Keratinocyte (primary cell): ENCODE data around the gene TMEM167A. TPM values are rescaled to one million over a fixed set of nuclear protein-coding genes. Genes with fewer than 3 reads are reported as not detected.

ENCODE experiments used
- DNase-seq: peaks from one replicate; pipeline ENCODE4 v3.0.0-alpha.2; 2011; ENCODE audit warnings: low read depth, missing footprints, low spot score
- FAIRE-seq: peaks from 2 replicates; lab custom pipeline; 2011; peaks lifted over from hg19 to GRCh38; lab: Jason Lieb, UNC
- H2AFZ ChIP-seq: 2 replicates; pipeline ENCODE4 v1.6.0; 2012; ENCODE audit warnings: low read length, control low read depth, inconsistent platforms; ENCODE audit not compliant: control insufficient read depth
- H3K27ac ChIP-seq: 2 replicates; pipeline ENCODE4 v1.5.1; 2011; ENCODE audit warnings: low read length; ENCODE audit not compliant: control insufficient read depth, insufficient read depth
- H3K27me3 ChIP-seq: 3 replicates; pipeline ENCODE4 v1.6.0; 2011; ENCODE audit warnings: low read length; ENCODE audit not compliant: control insufficient read depth, insufficient read depth; ENCODE audit errors: extremely low read depth
- H3K36me3 ChIP-seq, 2 experiments: 2 replicates in 1 of 2; 3 replicates in 1 of 2; pipeline ENCODE4 v1.5.1; 2011; ENCODE audit warnings: low read length in 2 of 2, mild to moderate bottlenecking in 1 of 2; ENCODE audit not compliant: control insufficient read depth in 2 of 2, insufficient read depth in 2 of 2; ENCODE audit errors: extremely low read depth in 1 of 2
- H3K4me1 ChIP-seq: 3 replicates; pipeline ENCODE4 v1.5.1; 2011; ENCODE audit warnings: low read length; ENCODE audit not compliant: control insufficient read depth, insufficient read depth; ENCODE audit errors: extremely low read depth
- H3K4me2 ChIP-seq: 3 replicates; pipeline ENCODE4 v1.6.0; 2011; ENCODE audit warnings: low read depth, low read length; ENCODE audit not compliant: control insufficient read depth, insufficient read depth; ENCODE audit errors: extremely low read depth
- H3K4me3 ChIP-seq, 3 experiments: fragments of 200-600 bp in 1 of 3; sonication (generic) in 1 of 3; 2 replicates in 2 of 3; 3 replicates in 1 of 3; pipeline ENCODE4 v1.5.1; 2011 to 2016; ENCODE audit warnings: low read length in 3 of 3, mild to moderate bottlenecking in 3 of 3, control low read depth in 2 of 3, inconsistent platforms in 1 of 3, low read depth in 1 of 3, mixed read lengths in 1 of 3, mixed run types in 1 of 3, moderate library complexity in 1 of 3; ENCODE audit not compliant: control insufficient read depth in 2 of 3, insufficient read depth in 2 of 3; ENCODE audit errors: extremely low read depth in 1 of 3
- H3K79me2 ChIP-seq: 2 replicates; pipeline ENCODE4 v1.6.0; 2012; ENCODE audit warnings: low read length; ENCODE audit not compliant: control insufficient read depth, insufficient read depth
- H3K9ac ChIP-seq: 3 replicates; pipeline ENCODE4 v1.6.0; 2011; ENCODE audit warnings: low read length; ENCODE audit not compliant: control insufficient read depth, insufficient read depth; ENCODE audit errors: extremely low read depth
- H3K9me1 ChIP-seq: 3 replicates; pipeline ENCODE4 v1.6.0; 2011; ENCODE audit warnings: low read length; ENCODE audit not compliant: control insufficient read depth, insufficient read depth; ENCODE audit errors: extremely low read depth
- H3K9me3 ChIP-seq: 2 replicates; pipeline ENCODE4 v1.5.1; 2012; ENCODE audit warnings: low read depth, low read length; ENCODE audit not compliant: control insufficient read depth
- H4K20me1 ChIP-seq: 3 replicates; pipeline ENCODE4 v1.6.0; 2011; ENCODE audit warnings: low read length; ENCODE audit not compliant: control insufficient read depth, insufficient read depth; ENCODE audit errors: extremely low read depth
- EZH2 ChIP-seq: IDR thresholded peaks from one replicate; pipeline ENCODE4 v1.6.1; 2012; ENCODE audit warnings: inconsistent platforms, mild to moderate bottlenecking, low read length, moderate library complexity
- dilution Hi-C: fragments of 300-500 bp; cut with MboI; formaldehyde crosslinking; loops from one replicate; pipeline ENCODE4 v1.7.0; 2020; ENCODE audit warnings: low sequenced_read_pairs; ENCODE audit not compliant: extremely low pct_ligation_motif_present
- polyA plus RNA-seq, 5 experiments: library from polyadenylated mRNA; depleted of rRNA in 3 of 5; stranded (reverse) in 3 of 5; stranded (forward) in 1 of 5; unstranded in 1 of 5; fragments of >200 nt; gene quantifications; 1 replicate in 1 of 5; 2 replicates in 3 of 5; 3 replicates in 1 of 5; pipeline versions ENCODE4 v1.2.1 to v1.2.3, GENCODE V29; 2011 to 2012; ENCODE audit warnings: missing spikeins in 2 of 5, low read depth in 1 of 5, low replicate concordance in 1 of 5
- TF ChIP-seq, protein P1 (sequence below), 3 experiments: IDR thresholded peaks in 1 of 3; conservative IDR thresholded peaks in 1 of 3; optimal IDR thresholded peaks in 1 of 3; 2 replicates in 2 of 3; 3 replicates in 1 of 3; pipeline versions ENCODE3 to v1.5.1; 2011; ENCODE audit warnings: low read length in 3 of 3, mild to moderate bottlenecking in 3 of 3, moderate library complexity in 2 of 3, control low read depth in 1 of 3, inconsistent platforms in 1 of 3; ENCODE audit not compliant: insufficient read depth in 2 of 3; ENCODE audit errors: extremely low read depth in 1 of 3

The TMEM167A gene
- polyA plus RNA-seq, 1 donor (not counting 4 experiments of a cell fraction or from before 2014, with no cell fraction given) = 97.6 TPM

DNA sequence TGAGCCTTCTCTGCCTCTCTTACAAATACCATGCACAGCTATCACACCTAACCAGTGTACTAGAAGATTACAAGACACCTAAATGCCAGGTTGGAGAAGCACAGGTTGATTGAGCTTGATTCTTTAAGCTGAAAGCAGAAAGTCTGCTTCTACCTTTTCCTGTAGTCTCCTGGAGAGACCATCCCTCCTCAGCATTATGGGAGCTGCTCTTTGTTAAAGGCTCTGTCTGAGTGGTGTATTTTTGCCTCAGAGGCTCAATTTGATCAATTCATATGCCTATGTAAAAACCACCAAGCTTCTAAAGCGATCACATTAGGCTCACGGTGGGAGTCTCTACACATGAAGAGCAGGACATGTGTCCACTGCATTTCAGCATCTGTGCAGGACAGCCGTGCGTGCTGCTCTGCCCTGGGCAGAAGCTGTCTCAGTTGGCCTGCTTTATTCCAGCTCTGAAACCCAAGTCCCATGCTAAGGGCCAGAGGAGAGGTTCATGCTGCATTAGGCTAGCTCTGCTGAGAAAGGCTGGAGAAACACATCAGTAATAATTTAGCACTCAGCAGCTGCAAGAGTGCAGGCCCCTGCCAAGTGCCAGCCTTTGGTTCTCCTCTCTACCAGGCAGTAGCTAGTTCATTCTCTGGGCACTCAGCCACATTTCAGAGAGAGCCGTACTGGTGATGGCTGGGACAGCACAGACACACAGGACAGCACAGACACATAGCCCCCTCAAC is 41.7 kb downstream of the TMEM167A start:
- FAIRE-seq = no peak
- Histone ChIP-seq H3K79me2 (no peaks in the 10 kb centered on the region), H3K9me1 (no peaks in the 10 kb centered on the region), H4K20me1 (no peaks in the 10 kb centered on the region), H3K9ac (no peak overlapping the region), H3K36me3 (no peaks in the 10 kb centered on the region), H3K4me1 (no peaks in the 10 kb centered on the region), H3K4me2 (no peak overlapping the region), H3K4me3 (no peak overlapping the region), H3K27me3 (no peaks in the 10 kb centered on the region), H3K9me3 (no peaks in the 10 kb centered on the region), H3K27ac (no peak overlapping the region), H2AFZ (no peak overlapping the region)
- no peak for DNase-seq
- dilution Hi-C loops = no loop called here
- TF ChIP-seq, protein P1, sequence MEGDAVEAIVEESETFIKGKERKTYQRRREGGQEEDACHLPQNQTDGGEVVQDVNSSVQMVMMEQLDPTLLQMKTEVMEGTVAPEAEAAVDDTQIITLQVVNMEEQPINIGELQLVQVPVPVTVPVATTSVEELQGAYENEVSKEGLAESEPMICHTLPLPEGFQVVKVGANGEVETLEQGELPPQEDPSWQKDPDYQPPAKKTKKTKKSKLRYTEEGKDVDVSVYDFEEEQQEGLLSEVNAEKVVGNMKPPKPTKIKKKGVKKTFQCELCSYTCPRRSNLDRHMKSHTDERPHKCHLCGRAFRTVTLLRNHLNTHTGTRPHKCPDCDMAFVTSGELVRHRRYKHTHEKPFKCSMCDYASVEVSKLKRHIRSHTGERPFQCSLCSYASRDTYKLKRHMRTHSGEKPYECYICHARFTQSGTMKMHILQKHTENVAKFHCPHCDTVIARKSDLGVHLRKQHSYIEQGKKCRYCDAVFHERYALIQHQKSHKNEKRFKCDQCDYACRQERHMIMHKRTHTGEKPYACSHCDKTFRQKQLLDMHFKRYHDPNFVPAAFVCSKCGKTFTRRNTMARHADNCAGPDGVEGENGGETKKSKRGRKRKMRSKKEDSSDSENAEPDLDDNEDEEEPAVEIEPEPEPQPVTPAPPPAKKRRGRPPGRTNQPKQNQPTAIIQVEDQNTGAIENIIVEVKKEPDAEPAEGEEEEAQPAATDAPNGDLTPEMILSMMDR (optimal IDR thresholded peaks at IDR 0.05 in 1 of 3, IDR thresholded peaks at IDR 0.05 in 1 of 3, conservative IDR thresholded peaks at IDR 0.05 in 1 of 3; ENCODE audit: extremely low read depth in 1 of 3, insufficient read depth in 2 of 3, low read length in 3 of 3) = no peak
- TF ChIP-seq EZH2 = no peak

DNA sequence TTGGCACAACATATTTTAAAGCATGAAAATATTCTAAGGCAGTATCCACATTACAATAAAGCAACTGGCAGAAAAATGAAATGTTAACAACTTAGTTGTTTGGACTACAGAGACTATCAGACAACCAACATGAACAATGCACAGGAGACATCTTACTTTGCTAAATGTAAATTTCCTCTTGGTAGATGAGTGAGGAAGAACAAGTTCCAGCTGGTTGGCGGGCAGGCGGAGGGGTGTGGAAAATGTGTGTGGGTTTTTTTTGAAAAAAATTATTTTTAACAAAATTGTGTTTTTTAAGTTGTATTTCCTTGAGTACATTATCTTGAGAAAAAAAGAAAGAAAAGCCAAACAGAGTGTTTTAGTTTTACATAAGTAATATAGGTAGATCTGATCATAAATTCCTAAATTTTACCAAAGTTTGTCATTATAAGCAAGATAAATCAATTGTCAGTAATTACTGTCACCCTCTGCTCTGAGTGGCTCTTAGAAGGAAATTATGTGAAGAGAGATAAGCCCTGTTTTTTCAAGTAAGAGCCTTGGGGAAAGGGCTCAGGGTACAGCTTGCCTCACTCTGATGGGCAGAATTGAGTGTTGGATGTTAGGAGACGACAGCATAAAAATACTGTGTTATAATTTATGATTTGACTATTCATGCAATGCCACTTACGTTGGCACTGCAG is 42.5 kb downstream of the TMEM167A start:
- Histone ChIP-seq H3K4me2 (no peak overlapping the region), H3K4me1 (peaks cover 3% of the 10 kb centered on the region), H4K20me1 (no peaks in the 10 kb centered on the region), H3K27ac (no peak overlapping the region), H3K9me1 (no peaks in the 10 kb centered on the region), H3K36me3 (no peaks in the 10 kb centered on the region), H3K4me3 (no peak overlapping the region), H3K27me3 (no peaks in the 10 kb centered on the region), H2AFZ (no peak overlapping the region), H3K9me3 (no peaks in the 10 kb centered on the region), H3K79me2 (no peaks in the 10 kb centered on the region), H3K9ac (no peak overlapping the region)
- no peak for DNase-seq
- dilution Hi-C loops = no loop called here
- no peak for TF ChIP-seq EZH2
- TF ChIP-seq, protein P1 (optimal IDR thresholded peaks at IDR 0.05 in 1 of 3, IDR thresholded peaks at IDR 0.05 in 1 of 3, conservative IDR thresholded peaks at IDR 0.05 in 1 of 3; ENCODE audit: extremely low read depth in 1 of 3, insufficient read depth in 2 of 3, low read length in 3 of 3) = no peak
- FAIRE-seq = no peak
